ENCODE data around the gene LRRC1. TPM values are rescaled to one million over a fixed set of nuclear protein-coding genes. Genes with fewer than 3 reads are reported as not detected.
A peak's percentile ranks its signal among the peaks of the same experiment; 100 is the strongest.

The LRRC1 gene
- total and polyA plus RNA-seq, 2 of the 13 experiments (the other 11 are each of a cell fraction or from before 2014, with no cell fraction given): 15.6 to 27.7 TPM

DNA sequence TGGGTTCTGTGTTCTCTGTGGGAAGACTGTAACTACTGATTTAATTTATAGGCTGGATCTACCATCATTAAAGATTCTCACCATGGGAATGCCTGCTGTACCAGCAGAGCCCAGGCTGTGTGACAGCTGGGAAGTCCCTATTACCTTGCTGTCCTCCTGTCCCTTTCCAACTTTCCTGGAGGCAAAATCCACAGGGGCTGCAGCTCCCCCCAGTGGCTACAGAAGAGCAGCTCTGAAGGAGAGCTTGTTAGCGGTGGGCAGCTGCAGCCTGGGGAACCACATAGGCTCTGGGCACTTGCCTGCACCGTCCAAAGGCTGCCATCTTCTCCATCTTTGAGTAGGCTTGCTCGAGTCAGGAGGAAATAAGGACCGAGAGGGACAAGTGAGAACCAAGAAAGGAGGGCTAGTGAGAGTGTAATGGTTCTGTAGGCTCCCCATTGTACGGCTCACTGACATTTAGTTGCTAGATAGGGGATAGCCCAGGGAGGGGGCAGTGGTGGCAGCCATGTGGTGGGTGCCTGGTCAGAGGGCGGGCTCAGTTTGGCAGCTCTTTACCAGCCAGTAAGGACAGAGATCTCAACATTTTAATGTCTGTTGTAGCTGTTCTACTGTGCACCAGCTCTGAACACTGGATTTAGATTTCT is 161.4 kb downstream of the LRRC1 start (continued):
- TF ChIP-seq ZNF12 (CRISPR knock-in tag; IDR thresholded peaks at IDR 0.05) (0 out of 2 replicates have a peak, but pooled peaks have one; percentile 24), SALL1 (CRISPR knock-in tag; IDR thresholded peaks at IDR 0.05) (peak; percentile 55; the same call in 1 of the 2 replicates), NFE2L2 (IDR thresholded peaks at IDR 0.05; ENCODE audit: low read length) (no peak), KDM3A (CRISPR knock-in tag; IDR thresholded peaks at IDR 0.05; ENCODE audit: low read depth) (0 out of 2 replicates have a peak, but pooled peaks have one; percentile 55), ZNF30 (CRISPR knock-in tag; IDR thresholded peaks at IDR 0.05) (no peak), ZNF350 (CRISPR knock-in tag; IDR thresholded peaks at IDR 0.05; ENCODE audit: borderline replicate concordance, low read depth) (0 out of 2 replicates have a peak, but pooled peaks have one; percentile 19), REXO4 (CRISPR knock-in tag; IDR thresholded peaks at IDR 0.05; ENCODE audit: borderline replicate concordance) (no peak), STAG1 (CRISPR knock-in tag; IDR thresholded peaks at IDR 0.05) (peak; percentile 98), KDM5B (CRISPR knock-in tag; IDR thresholded peaks at IDR 0.05; ENCODE audit: borderline replicate concordance) (peak; percentile 29; the same call in 1 of the 2 replicates), ZNF782 (CRISPR knock-in tag; IDR thresholded peaks at IDR 0.05; ENCODE audit: borderline replicate concordance) (0 out of 2 replicates have a peak, but pooled peaks have one; percentile 37), HNRNPLL (IDR thresholded peaks at IDR 0.05; ENCODE audit: low read depth, low read length, poor library complexity, severe bottlenecking) (no peak), CREM (IDR thresholded peaks at IDR 0.05) (no peak), CREM (CRISPR knock-in tag; IDR thresholded peaks at IDR 0.05) (no peak), SP140L (CRISPR knock-in tag; IDR thresholded peaks at IDR 0.05; ENCODE audit: borderline replicate concordance) (no peak; the same call in 1 of the 2 replicates), HCFC1 (IDR thresholded peaks at IDR 0.05; ENCODE audit: low read depth, low read length) (no peak), JUNB (CRISPR knock-in tag; IDR thresholded peaks at IDR 0.05; ENCODE audit: borderline replicate concordance) (no peak), KDM2A (CRISPR knock-in tag; IDR thresholded peaks at IDR 0.05; ENCODE audit: borderline replicate concordance, low read depth) (peak; percentile 66; the same call in 1 of the 2 replicates), ZNF790 (CRISPR knock-in tag; IDR thresholded peaks at IDR 0.05; ENCODE audit: borderline replicate concordance) (no peak)
- TF ChIP-seq, protein P1, sequence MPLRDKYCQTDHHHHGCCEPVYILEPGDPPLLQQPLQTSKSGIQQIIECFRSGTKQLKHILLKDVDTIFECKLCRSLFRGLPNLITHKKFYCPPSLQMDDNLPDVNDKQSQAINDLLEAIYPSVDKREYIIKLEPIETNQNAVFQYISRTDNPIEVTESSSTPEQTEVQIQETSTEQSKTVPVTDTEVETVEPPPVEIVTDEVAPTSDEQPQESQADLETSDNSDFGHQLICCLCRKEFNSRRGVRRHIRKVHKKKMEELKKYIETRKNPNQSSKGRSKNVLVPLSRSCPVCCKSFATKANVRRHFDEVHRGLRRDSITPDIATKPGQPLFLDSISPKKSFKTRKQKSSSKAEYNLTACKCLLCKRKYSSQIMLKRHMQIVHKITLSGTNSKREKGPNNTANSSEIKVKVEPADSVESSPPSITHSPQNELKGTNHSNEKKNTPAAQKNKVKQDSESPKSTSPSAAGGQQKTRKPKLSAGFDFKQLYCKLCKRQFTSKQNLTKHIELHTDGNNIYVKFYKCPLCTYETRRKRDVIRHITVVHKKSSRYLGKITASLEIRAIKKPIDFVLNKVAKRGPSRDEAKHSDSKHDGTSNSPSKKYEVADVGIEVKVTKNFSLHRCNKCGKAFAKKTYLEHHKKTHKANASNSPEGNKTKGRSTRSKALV (CRISPR knock-in tag; IDR thresholded peaks at IDR 0.05): no peak
- TF ChIP-seq, protein P2, sequence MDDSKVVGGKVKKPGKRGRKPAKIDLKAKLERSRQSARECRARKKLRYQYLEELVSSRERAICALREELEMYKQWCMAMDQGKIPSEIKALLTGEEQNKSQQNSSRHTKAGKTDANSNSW (CRISPR knock-in tag; IDR thresholded peaks at IDR 0.05; ENCODE audit: borderline replicate concordance): no peak
- TF ChIP-seq, protein P3, sequence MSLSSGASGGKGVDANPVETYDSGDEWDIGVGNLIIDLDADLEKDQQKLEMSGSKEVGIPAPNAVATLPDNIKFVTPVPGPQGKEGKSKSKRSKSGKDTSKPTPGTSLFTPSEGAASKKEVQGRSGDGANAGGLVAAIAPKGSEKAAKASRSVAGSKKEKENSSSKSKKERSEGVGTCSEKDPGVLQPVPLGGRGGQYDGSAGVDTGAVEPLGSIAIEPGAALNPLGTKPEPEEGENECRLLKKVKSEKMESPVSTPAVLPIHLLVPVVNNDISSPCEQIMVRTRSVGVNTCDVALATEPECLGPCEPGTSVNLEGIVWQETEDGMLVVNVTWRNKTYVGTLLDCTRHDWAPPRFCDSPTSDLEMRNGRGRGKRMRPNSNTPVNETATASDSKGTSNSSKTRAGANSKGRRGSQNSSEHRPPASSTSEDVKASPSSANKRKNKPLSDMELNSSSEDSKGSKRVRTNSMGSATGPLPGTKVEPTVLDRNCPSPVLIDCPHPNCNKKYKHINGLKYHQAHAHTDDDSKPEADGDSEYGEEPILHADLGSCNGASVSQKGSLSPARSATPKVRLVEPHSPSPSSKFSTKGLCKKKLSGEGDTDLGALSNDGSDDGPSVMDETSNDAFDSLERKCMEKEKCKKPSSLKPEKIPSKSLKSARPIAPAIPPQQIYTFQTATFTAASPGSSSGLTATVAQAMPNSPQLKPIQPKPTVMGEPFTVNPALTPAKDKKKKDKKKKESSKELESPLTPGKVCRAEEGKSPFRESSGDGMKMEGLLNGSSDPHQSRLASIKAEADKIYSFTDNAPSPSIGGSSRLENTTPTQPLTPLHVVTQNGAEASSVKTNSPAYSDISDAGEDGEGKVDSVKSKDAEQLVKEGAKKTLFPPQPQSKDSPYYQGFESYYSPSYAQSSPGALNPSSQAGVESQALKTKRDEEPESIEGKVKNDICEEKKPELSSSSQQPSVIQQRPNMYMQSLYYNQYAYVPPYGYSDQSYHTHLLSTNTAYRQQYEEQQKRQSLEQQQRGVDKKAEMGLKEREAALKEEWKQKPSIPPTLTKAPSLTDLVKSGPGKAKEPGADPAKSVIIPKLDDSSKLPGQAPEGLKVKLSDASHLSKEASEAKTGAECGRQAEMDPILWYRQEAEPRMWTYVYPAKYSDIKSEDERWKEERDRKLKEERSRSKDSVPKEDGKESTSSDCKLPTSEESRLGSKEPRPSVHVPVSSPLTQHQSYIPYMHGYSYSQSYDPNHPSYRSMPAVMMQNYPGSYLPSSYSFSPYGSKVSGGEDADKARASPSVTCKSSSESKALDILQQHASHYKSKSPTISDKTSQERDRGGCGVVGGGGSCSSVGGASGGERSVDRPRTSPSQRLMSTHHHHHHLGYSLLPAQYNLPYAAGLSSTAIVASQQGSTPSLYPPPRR (CRISPR knock-in tag; IDR thresholded peaks at IDR 0.05; ENCODE audit: borderline replicate concordance): no peak
- TF ChIP-seq, protein P4, sequence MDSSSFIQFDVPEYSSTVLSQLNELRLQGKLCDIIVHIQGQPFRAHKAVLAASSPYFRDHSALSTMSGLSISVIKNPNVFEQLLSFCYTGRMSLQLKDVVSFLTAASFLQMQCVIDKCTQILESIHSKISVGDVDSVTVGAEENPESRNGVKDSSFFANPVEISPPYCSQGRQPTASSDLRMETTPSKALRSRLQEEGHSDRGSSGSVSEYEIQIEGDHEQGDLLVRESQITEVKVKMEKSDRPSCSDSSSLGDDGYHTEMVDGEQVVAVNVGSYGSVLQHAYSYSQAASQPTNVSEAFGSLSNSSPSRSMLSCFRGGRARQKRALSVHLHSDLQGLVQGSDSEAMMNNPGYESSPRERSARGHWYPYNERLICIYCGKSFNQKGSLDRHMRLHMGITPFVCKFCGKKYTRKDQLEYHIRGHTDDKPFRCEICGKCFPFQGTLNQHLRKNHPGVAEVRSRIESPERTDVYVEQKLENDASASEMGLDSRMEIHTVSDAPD (CRISPR knock-in tag; IDR thresholded peaks at IDR 0.05): no peak

Measured in HepG2 (cell line).